GM21367 (cell line): ENCODE results near the gene TCF7L2.

ENCODE experiments used
- ATAC-seq: cut with Tn5 transposase; IDR thresholded peaks from one replicate; pipeline ENCODE4 v1.9.1; 2021; ENCODE audit not compliant: unreplicated experiment

The TCF7L2 gene

DNA sequence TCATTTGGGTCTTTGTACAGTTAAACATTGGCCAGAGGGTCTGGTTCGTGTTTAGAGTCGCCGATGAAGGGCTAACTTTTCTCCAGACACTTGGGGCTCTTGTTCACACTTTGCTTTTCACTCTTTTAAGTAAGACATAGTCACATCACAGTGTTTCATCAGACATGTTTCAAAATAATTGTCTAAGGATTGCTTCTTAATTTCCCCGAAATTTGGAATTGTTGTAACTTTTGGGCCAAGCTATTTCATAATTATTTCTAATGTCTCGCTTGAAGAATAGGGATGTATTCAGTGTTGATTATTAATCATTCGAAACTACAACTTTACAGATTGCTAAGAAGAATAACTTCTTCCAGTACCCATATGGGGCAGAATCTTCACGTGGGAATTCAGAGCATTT is 92.8 kb downstream of the TCF7L2 start:
- ATAC-seq: no peak

DNA sequence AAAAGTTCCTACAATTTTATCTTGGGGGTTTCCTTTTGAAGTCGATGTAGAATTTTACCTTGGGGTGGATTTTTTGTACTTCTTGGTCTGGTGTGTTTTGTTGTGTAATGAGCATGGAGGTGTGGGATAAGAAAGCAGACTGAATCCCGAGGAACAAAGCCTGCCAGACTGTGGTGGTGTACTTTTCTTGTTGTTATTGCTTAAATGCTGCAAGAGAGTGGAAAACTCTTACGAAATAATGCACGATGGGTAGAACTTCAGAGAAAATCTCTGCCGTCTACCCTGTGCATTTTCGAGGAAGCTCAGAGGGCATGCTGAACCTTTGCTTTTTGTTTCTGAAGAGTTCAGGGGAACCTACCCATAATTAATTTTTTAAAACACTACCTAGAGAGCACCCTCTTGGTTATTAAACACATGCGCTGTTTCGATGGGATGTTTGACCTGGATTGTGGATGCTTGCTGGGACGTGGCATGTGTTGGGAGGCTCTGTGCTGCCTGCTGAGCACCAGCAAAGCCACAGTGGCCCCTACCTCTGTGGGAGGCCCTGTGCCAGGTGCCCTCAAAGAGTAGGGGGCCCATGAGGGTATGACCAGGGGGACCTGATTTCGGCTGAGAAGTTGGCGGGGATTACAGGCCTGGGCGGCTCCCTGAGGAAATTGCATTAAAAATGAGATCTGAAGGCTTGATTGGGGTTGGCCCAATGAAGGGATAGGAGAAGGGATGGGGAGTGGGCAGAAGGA is 94.1 kb downstream of the TCF7L2 start:
- no peak for ATAC-seq

DNA sequence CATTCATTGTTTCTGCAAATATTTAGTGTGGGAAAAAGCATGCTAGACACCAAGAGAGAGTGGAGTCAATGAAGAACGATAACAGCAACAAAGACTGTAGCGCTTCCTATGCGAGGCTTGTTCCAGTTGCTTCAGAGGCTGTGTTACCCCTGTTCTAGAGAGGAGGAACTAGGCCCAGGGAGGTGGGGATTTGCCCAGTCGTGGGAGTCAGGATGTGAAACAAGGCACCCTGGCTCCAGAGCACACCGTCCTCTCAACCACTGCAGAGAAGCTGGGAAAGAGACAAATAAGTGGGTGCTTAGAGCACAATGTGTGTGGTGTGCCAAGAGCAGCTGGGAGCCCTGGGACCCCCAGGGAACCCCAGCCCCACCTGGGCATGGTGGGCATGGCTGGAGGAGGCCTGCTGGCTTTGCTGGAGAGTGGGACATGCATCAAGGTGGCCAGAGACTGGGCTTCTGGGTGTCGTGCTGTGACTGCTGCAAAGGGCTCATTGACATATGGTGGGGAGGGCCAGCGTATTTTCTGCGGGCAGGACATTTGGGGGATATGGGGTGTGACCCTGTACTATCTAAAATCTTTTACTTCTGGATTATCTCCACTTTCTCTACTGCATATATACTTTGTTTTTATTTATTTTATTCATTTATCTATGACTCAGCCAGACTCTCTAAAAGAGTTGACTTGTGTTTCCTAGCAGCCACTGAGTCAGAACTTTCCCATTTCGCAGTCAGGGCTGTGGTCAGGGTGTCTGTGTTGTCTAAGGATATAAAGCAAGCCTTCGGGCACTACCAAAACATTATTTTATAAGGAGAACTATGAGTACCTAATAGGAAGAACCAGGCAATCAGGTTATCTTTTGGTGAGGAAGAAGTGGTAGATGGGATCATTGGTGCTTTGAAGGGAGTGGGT is 95.4 kb downstream of the TCF7L2 start:
- ATAC-seq: no peak

DNA sequence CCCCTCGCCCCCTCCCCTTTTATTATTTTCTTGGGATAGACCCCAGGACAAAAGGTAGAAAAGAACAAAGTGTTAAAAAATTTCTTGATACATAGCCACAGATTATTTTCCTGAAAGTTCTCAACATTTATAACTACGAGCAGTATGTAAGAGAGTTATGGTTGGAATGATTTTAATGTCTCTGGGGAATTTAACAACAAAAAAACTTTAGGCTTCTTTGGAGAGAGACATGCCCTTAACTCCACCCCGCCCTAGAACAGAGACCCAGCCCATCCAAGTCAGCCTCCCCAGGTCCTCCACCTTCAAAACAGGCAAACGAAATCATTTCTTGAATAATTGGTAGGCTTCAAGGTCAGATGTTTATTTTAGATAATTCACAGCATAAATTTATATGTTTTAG is 97.1 kb downstream of the TCF7L2 start:
- no peak for ATAC-seq

DNA sequence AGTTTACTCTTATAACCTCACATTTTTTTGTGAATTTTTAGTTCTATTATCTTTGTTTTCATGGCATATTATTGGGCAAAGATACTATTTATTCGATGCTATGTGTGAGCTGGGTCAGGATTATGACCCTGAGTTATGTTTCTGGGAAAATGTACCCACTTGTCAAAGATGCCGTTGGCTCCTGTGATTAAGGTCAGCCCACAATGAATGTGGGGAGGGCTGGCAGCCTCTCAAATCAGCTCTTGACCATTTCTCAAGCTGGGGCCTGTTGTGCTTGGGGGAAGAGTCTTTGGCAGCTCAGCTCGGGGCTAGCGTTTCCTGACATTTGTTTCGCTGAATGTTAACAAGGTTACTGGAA is 97.5 kb downstream of the TCF7L2 start:
- no peak for ATAC-seq

DNA sequence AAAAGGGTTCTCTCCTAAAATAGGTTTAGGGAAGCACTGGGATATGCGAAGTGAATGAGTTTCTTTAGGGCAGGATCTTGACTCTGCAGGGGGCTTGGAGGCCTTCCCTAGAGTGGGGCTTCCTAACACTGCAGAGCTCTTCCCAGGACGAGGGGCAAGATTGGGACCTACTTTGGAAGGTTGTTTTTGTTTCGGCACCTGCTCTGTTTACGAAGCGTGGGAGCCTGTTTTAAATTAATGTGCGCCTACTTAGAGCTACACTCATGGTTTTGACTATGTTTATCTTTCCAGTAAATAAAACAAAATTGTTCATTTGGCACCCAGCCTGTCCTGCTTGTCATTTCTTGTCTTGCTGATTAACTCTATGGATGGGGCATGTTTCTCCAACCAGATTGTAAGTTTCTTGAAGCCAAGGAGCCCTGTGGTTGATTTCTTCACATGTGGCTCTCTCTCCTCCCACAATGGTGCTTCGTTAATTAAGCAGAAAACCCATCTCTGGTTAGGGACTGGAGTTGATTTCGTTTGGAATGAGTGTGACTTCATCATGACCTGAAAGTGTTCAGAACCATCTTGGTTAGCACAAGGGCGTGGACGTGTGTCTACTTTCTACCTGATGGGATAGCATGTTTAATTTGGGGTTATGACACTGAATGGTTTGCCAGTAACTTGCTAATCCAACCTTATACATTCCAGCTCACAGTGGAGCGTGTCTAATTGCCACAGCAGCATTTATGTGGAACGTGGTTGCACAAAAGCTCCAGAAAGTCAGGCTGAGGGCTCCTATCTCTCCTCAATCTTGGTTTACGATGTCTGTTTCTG is 98.1 kb downstream of the TCF7L2 start:
- ATAC-seq: no peak

DNA sequence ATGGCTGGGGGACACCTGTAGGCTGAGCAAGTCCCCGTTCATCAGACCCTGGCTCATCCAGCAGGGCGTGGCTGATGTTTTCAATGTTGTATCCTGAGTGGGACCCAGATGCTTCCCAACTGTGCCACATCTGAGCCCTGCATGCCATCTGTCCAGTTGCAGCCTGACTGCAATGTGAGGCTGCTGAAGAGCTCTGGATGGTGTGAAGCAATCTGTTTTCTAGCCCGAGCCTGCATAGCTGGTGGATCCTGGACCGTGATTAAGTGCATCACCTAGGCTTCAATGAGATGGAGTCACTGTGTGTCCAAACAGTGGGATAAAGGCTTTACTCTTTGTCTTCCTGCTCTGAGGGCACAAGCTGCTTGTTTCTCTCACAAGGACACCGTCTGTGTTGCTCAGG is 99.8 kb downstream of the TCF7L2 start:
- no peak for ATAC-seq

DNA sequence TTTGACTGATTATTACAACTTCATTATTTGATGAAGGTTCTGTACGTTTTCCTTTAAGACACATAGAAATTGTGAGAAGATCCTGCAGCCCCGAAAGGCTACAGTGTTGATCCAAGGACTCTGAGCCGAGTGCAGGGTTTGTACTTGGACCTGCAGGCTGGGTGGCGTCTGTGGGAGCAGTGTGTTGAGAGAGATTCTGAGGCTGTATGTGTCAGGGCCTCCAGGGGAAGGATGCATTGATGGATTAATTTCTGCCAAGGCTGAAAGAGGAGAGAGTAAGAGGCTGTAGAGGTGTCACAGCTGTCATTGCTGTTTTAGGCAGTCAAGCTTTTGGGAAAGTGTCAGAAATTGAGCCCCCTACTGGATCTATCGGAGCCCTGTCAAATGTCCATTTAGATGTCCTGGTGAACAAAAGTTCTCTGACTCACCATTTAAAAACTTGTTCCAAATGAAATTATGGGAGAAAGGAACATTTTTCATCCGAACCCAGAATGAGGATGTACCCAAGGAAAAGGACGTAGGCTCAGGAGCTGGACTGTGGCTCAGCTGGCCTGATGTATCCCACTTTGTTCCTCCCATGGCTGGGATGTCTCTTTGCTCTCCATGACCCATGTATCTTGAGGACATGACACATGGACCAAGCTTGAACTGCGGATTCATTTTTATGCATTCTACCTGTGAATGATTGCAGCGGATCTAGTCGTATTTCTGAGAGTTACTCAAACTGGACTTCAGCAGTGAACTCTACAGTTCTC is 102.2 kb downstream of the TCF7L2 start:
- ATAC-seq: no peak

DNA sequence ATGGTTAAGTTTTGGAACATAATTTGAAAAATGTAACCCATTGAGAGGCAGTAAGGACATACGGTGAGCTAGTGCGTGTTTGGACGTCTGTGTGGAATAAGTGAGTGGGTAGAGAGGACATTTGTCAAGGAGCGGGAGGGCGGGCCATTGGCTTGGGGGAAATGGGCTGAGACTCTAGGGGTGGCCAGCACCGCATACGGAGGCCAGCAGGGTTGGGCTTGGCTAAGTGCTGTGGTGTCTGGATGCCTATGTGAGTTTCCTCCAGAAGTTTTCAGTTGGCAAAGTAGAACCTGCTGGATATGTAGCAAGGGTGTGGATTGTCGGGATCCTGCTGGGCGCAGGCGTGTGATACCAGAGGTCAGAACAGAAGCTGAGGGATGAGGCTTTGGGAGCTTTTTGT is 103.0 kb downstream of the TCF7L2 start:
- ATAC-seq: no peak

DNA sequence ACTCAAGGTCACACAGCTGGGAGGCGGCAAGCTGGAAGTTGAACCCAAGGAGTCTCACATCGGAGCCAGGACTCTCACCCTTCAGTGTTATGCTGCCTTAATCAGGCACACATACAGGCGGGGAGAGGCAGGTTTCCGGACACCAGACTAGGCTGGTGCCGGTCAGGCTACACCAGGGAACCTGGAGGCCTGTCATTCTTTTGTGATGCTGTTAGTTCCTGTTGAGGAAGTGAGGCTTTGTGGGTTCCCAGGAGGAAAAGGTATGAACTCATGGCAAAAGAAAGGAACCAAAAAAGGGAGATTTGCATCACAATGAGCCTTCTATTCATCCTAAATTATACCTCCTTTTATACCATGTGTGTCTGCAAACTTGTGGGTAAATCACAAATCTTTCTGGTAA is 103.8 kb downstream of the TCF7L2 start:
- no peak for ATAC-seq

DNA sequence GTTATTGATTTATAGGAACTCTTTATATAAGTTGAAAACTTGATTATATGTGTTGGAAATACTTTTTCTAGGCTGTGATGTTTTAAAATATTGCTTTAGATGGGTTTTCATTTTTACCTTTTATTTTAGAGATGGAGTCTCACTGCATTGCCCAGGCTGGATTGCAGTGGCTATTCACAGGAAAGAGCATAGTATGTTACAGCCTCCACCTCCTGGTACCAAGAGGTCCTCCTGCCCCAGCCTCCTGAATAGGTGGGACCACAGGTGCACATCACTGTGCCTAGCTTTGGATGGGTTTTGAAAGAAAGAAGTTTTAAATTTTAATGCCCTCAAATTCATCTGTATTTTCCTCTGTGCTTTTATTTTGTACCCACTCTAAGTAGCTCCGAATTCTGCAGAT is 105.4 kb downstream of the TCF7L2 start:
- ATAC-seq: no peak

DNA sequence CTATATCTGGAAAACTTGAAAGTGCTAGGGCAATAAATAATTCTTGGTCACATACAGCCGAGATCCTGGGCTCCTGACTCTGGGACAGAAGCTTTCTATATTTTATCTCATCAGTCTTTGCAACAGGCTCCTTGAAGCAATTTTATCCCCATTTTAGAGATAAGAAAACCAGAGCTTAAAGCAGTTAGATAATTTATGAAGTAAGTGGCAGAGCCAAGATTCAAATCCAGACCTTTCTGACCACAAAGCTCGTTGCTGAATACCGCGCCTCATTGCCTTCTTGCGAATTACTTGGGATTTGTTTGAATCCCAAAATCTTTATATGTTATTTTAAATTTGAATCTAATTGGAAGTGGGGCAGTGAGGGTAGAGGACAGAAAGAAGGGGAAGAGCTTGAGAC is 106.0 kb downstream of the TCF7L2 start:
- ATAC-seq: no peak

DNA sequence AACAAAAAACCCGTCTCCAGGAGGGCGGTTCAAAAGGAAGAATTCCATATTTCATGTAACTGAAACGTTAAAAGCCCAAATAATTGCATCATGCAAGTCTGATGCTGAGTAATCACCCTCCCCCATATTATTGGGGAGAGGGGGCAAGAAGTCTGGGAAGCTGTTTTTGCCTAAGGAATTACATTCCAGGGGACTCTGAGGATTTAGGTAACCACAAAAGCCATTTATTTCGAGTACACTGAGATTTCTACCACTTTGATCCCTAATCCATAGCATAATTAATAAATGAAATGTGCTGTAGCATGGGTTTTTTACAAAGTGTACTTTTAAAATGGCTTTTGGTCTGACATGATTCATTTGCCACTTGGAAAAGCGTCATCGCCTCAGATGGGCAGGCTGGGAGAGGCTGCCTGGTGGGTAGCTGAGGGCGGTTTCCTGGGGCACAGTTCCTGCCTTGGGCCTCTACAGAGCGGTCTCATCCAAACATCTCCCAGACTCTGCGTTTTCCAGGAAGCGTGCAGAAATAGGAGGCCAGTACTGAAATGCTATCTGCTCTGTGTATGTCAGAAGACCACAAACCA is 106.5 kb downstream of the TCF7L2 start:
- no peak for ATAC-seq

DNA sequence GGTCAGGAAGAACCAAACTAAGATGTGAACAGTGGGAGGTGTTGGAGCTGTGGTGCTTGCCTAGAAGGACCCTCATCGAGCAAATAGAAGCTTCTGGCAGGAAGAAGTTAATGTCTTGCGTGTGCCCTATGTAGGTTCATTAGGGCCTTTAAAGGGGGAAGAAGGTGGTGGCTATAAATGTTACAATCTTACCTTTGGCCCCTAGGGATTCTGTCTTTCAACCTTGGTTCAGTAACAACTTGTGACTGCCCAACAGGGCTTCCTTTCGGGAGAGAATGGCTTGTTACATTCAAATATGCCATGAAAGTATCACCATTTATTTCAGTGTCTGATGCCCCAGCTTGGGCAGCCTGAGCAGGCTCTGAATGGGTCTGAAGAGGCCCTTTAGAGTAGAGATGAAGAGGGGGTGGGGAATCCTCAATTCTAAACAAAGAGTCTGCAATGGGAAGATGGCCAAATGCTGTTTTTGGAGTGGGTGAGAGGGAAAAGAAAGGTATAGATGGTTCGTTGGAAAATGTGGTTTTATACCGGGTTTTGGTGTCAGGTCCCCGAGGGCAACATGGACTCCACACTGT is 108.0 kb downstream of the TCF7L2 start:
- ATAC-seq: no peak

DNA sequence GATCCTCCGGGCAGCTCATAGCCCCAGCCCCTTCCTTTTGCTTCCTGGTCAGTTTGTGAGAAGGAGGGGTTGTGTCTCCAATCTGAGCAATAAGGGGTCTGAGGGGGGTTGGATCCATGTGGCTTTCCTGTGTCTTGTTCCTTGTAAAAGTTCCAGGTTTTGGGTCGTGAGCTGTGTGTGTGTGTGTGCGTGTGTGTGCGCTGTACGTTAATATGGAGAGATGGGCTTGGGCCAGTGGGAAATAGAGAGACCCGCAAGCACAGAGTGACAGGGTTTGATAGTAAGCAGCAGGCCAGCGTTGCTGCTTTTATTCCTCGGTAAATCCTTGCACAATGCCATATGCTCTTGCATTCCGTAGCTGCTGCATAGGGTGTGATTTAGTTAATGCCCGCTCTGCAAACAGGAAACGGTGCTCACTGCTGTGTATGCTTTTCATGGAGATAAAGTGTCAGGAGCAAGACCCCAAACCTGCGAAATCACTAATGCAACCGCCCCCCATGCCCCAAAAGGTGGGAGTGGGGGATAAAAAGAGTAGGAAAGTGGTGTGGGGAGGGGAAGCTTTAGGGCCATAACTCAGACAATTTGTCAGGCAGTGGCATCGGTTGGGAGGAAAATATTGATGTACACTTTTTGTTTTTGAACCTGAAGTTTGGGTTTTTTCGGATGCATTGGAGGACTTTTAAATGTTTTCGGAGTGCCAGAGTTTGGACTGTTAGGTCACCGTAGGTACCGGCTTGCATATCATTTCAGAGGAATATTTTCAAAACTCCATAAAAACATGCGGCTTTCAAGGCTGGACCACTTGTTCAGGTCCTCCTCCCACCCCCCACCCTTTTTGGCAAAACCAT is 108.7 kb downstream of the TCF7L2 start:
- ATAC-seq: no peak

DNA sequence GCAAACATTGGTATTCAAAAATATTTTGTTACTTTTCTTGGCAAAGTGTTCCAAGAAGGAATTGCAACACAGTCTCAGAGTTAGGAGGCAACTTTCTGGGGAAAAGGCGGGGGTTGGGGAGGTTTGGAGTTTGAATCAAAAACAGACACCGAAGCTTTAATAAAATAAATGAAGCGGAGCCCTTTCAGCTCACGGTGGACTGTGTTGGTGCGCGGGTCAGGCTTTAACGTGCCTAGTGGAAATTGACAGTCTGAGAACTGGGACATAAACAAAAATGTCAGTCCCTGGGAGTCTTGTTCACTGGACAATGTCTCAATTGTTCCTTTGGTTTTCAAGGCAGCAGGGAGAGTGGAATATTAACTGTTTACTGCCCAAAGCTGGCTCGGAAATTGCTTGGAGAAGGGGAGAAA is 109.3 kb downstream of the TCF7L2 start:
- no peak for ATAC-seq

DNA sequence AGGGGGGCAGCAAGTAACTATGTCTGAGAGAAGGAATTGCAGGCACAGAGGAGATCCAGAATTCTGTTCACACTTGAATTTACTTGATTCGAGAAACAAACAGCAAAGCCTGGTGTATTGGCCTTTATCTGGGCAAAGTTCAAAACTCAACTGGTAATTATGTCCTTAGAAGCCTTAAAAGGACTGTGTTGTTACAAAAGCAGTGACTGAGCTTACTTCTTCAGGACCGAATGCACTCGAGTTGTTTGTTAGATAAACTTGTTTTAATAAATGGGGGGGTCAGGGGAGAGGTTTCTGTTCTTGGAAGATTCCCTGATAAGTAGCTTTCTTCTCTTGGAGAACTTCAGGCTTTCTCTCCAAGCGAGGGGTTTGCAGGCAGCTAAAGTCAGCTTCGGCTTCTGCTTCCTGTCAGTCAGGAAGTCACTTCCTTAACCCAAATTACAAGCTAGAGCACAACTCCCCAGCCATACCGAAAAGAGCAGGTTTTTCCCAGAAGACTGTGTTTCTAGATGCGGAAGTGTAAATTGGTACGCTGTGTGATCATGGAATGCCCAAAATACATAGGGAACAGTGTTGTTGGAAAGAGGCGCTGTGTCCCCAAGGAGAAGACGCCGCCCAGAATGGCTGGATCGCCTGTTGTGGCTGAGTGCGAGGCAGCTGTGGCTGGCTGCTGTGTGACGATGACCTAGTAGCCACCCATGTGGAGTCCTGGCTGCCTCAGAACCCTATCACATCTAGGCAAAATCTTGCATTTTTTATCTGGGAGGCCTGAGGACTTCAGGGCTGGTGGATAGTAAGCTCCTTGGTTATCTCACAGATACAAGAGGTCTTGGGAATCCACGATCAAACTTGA is 110.4 kb downstream of the TCF7L2 start:
- ATAC-seq: no peak

DNA sequence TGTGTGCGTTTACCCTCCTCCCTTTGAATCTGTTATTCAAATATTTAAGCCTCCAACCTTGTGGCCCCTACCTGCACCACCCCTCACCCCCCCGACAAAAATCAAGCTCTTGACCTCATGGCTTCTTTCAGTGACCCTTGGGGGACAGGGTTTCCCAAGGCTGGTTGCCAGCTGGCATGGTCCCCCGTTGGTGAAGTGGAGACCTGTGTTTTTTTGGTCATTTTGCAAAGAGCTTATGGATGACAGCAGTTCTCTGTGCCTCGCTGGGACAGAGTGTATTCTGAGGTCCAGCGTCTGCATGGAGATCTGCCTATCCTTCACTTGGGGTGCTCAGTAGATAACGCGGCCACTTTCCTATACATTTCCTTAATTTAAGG is 111.0 kb downstream of the TCF7L2 start:
- ATAC-seq: no peak
